Putamen (tissue), 1 donor: ENCODE measurements around the gene ARVCF.

Source experiments
- DNase-seq: peaks from one replicate; pipeline ENCODE4 v3.0.0-alpha.2; 2016; ENCODE audit warnings: low spot score

The ARVCF gene

DNA sequence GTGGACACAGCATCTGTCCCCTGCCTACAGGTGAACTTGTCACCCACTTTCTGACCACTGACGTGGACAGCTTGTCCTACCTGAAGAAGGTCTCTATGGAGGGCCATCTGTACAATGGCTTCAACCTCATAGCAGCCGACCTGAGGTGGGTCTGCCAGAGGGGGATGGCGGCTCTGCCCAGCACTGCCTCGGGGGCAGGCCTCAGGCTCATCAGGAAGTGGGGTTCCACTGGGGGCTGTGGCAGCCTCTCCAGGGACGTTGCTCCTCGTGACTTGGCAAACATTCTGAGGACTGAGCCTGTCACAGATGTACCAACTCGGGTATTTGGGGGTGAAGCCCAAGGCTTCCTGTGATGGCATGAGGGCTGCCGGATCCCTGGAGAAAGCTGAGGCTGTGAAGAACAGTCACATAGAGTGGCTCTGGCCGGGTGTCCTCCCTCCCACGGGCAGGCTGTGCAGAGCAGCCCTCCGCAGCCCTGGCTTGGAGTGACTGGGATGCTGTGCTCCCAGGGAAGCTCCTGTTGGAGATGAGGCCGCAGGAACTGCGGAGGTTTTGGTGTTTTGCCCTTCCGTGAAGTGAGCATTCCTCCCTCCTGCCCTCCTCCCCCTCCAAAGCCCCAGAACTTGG lies 36.9 kb upstream of the ARVCF start:
- DNase-seq, result no peak

GRCh38 chr22:20052309-20053259 lies 36.0 kb upstream of the ARVCF start:
- DNase-seq, result no peak

GRCh38 chr22:20051927-20052308 lies 35.3 kb upstream of the ARVCF start:
- no peak for DNase-seq

DNA sequence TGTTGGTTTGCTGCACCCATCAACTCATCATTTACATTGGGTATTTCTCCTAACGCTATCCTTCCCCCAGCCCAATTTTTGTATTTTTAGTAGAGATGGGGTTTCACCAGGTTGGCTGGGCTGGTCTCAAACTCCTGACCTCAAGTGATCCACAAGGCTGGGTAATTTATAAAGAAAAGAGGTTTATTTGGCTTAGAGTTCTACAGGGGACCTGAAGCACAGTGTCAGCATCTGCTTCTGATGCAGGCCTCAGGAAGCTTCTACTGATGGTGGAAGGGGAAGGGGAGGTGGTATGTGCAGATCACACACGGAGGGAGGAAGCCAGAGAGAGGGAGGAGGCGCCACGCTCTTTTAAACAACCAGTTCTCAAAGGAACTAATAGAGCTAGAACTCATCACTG lies 30.1 kb upstream of the ARVCF start:
- DNase-seq, result no peak

- DNase-seq, result no peak
These were observed 28.0 kb upstream of the ARVCF start for GRCh38 chr22:20044495-20045151.

GRCh38 chr22:20043997-20044342 lies 27.3 kb upstream of the ARVCF start:
- no peak for DNase-seq

DNA sequence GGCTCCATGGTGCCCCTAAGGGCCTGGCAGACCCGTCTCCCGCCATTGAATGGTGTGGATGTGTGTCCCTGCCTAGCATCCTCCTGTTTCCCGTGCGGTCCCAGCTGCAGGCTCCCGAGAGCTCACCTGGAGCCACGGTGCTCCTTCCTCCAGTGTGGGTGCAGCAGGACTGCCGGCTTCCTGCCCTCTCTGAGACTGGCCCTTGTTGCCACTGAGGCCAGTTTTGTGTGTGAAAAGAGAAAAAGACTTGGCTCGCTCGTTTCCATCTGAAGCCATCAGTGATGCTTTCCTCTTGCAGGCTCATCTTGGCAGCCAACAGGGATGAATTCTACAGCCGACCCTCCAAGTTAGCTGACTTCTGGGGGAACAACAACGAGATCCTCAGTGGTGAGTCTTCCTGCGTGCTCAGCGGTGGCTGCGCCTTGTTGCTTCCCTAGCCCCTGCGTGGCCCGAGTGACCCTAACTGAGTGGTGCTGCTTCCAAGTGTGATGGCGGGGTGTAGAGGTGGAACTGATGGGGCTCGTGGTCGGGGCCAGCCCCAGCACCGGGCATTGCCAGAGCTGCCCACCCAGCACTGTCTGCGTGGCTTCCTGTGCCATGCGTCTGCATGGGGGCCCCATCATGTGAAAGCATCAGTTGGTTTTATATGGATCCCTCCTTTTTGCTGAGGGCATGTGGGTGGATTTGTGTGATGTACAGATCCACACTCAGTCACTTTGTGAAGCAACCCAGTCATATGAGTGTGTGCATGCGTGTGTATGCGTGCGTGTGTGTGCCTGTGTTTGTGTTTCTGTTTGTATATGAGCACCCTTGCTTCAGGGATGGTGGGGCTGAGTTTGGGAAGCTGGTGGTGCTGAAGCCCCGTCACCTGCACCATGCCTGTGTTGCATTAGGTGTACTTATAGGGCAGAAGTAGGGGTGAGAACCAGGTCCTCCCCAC lies 26.7 kb upstream of the ARVCF start:
- DNase-seq, result no peak

GRCh38 chr22:20040327-20041200 lies 23.9 kb upstream of the ARVCF start:
- DNase-seq, result no peak

GRCh38 chr22:20039683-20040325 lies 23.2 kb upstream of the ARVCF start:
- no peak for DNase-seq

GRCh38 chr22:20038574-20038973 lies 22.0 kb upstream of the ARVCF start:
- DNase-seq, result no peak

DNA sequence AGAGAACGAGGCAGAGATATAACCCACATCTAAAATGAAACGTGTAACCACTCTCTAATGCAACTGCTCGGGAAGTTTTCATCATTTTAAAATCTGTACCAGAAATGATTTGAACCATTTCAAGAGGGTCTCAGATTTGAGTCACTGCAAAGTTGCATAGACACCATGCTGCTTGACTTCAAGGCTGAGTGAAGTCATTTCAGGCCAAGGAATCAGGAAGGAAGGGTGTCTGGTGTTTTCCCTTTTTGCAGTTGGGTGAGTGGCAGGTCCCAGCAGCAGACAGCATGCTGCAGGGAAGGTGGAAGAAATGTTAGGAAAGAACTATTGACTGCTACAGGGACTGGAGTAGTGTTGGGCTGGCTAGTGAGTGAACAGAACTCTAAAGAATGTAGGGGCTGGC lies 20.8 kb upstream of the ARVCF start:
- no peak for DNase-seq

DNA sequence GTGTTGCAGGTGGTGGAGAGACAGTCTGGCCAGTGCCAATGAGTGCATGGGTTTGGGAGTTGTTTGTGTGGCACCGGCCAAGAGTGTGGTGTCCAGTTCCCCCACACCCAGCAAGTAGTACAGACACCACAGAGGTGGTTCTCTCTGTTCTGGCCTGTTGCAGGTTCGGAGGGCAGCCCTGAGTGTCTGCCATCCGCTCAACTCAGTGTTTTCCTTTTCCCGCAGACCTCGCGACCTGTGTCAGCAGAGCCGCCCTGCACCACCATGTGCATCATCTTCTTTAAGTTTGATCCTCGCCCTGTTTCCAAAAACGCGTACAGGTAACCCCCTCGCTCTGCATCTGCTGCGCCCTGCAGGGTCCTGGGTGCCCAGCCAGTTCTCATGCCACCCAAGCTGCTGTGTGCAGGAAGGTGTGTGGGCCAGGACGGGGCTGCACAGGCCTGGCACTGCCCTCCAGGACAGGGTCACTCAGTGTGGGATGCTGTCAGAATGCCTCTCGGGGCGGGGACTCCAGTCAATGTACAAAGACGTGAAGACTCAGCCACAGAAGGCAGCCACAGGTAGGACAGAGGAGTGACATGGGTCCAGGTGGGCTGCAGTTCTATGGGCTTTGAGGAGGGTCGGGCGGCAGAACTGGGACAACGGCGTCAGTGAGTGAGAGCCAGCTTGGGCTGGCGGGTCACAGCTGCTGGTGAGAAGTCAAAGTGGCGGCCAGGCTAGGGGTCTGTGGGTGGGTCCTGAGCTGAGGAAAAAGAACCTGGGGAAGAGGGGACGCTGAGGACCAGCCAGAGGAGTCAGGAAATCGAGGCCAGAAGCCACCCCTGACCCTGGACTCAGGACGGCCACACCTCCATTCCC lies 20.1 kb upstream of the ARVCF start:
- DNase-seq, result no peak

DNA sequence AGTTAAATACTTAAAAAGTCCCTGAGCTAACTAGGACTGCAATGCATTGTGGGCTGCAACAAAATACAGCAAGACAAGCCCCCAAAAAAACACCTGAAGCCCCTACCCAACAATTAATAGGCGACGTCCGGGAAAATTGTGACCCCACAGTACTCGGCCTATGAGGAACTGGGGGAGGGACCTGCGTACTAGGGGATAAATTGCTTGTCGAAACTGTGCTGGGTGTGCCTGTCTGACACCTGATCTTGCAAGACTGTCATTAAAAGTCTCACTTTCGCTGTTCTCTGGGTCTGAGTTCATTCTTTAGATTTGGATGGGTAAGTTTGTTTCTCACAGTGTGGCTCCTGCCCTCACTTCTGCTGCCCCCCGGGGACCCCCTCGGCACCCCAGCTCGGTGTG lies 19.5 kb upstream of the ARVCF start:
- no peak for DNase-seq

- no peak for DNase-seq
These were observed 18.9 kb upstream of the ARVCF start for GRCh38 chr22:20035375-20036083.

DNA sequence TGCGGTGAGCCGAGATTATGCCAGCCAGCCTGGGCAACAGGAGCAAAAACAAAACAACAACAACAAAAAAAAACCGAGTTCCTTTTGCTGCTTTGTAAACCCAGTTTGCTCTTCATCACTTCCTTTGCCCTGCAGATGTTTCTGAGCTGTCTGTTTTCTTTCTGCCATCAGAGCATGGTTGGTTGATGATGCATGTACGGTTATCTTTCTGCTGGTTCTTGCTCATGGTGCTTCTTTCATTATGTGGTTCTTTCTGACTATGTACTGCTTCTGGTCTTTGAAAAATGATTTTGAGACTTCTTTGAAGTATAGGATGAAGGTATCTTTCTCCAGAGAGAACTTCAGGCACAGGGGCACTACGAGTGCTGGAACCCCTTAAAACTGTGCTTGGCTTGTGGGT lies 17.5 kb upstream of the ARVCF start:
- no peak for DNase-seq

GRCh38 chr22:20033045-20033706 lies 16.6 kb upstream of the ARVCF start:
- DNase-seq, result peak; percentile 47

GRCh38 chr22:20032407-20032991 lies 15.9 kb upstream of the ARVCF start:
- no peak for DNase-seq
